OCI-LY3 (cell line): ENCODE measurements around the gene ADGRV1.

ENCODE experiments used
- H2AFZ ChIP-seq: fragments of 200-600, 300-600 bp; shearing (Covaris generic); 2 replicates; pipeline ENCODE4 v1.6.0; 2014; ENCODE audit warnings: antibody characterized with exemption, low read depth, low read length
- H3K27ac ChIP-seq: fragments of 200-600, 300-600 bp; sonication (generic); 2 replicates; pipeline ENCODE4 v1.5.1; 2014; ENCODE audit warnings: mild to moderate bottlenecking, low read length, moderate library complexity, mixed read lengths
- H3K27me3 ChIP-seq: fragments of 200-600, 300-600 bp; sonication (generic); 2 replicates; pipeline ENCODE4 v1.6.1; 2014; ENCODE audit warnings: low read depth, low read length, mixed read lengths
- H3K36me3 ChIP-seq: fragments of 200-600, 300-600 bp; sonication (generic); replicated peaks from 2 replicates; pipeline ENCODE3; 2014; ENCODE audit warnings: low read depth, low read length, mixed read lengths
- H3K4me1 ChIP-seq: fragments of 300-600, 200-600 bp; sonication (generic); 2 replicates; pipeline ENCODE4 v1.6.1; 2014; ENCODE audit warnings: low read length, mixed read lengths
- H3K4me2 ChIP-seq: fragments of 200-600, 300-600 bp; sonication (generic); 2 replicates; pipeline ENCODE4 v1.6.1; 2014; ENCODE audit warnings: low read length, mixed read lengths
- H3K4me3 ChIP-seq: fragments of 300-600, 200-600 bp; sonication (generic); 2 replicates; pipeline ENCODE4 v1.5.1; 2014; ENCODE audit warnings: antibody characterized with exemption, mild to moderate bottlenecking, low read length, moderate library complexity
- H3K79me2 ChIP-seq: fragments of 300-600, 200-600 bp; shearing (Covaris generic); 2 replicates; pipeline ENCODE4 v1.6.1; 2014; ENCODE audit warnings: mild to moderate bottlenecking, low read length, mixed read lengths
- H3K9ac ChIP-seq: fragments of 300-600, 200-600 bp; shearing (Covaris generic); 2 replicates; pipeline ENCODE4 v1.6.0; 2014; ENCODE audit warnings: mild to moderate bottlenecking, low read length, moderate library complexity
- H3K9me3 ChIP-seq: fragments of 200-600, 300-600 bp; shearing (Covaris generic); 2 replicates; pipeline ENCODE4 v1.6.1; 2014; ENCODE audit warnings: low read length, mixed read lengths; ENCODE audit not compliant: insufficient read depth
- H4K20me1 ChIP-seq: fragments of 200-600, 300-600 bp; sonication (generic); 2 replicates; pipeline ENCODE4 v1.6.1; 2016; ENCODE audit warnings: low read length, mixed read lengths; ENCODE audit not compliant: insufficient read depth
- EZH2phosphoT487 ChIP-seq: fragments of 200-600 bp; shearing (Covaris generic); IDR thresholded peaks from 2 replicates; pipeline ENCODE4 v1.6.1; 2018; ENCODE audit warnings: antibody characterized with exemption, mixed run types, low read depth
- TF ChIP-seq, protein P1 (sequence below): fragments of 200-600, 300-600 bp; sonication (generic); IDR thresholded peaks from 2 replicates; pipeline ENCODE4 v1.5.1; 2014; ENCODE audit warnings: antibody characterized with exemption, low read length, low read depth

The ADGRV1 gene

GRCh38 chr5:91141642-91142041 is 583.0 kb downstream of the ADGRV1 start:
- Histone ChIP-seq H4K20me1 (no peaks in the 10 kb centered on the region), H3K9ac (no peak overlapping the region), H3K4me1 (peaks cover 14% of the 10 kb centered on the region), H3K4me3 (no peak overlapping the region), H3K79me2 (no peaks in the 10 kb centered on the region), H3K27me3 (no peaks in the 10 kb centered on the region), H3K36me3 (no peaks in the 10 kb centered on the region), H3K4me2 (no peak overlapping the region), H3K9me3 (no peaks in the 10 kb centered on the region), H2AFZ (no peak overlapping the region), H3K27ac (no peak overlapping the region)
- TF ChIP-seq, protein P1, sequence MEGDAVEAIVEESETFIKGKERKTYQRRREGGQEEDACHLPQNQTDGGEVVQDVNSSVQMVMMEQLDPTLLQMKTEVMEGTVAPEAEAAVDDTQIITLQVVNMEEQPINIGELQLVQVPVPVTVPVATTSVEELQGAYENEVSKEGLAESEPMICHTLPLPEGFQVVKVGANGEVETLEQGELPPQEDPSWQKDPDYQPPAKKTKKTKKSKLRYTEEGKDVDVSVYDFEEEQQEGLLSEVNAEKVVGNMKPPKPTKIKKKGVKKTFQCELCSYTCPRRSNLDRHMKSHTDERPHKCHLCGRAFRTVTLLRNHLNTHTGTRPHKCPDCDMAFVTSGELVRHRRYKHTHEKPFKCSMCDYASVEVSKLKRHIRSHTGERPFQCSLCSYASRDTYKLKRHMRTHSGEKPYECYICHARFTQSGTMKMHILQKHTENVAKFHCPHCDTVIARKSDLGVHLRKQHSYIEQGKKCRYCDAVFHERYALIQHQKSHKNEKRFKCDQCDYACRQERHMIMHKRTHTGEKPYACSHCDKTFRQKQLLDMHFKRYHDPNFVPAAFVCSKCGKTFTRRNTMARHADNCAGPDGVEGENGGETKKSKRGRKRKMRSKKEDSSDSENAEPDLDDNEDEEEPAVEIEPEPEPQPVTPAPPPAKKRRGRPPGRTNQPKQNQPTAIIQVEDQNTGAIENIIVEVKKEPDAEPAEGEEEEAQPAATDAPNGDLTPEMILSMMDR: no peak
- no peak for TF ChIP-seq EZH2phosphoT487

DNA sequence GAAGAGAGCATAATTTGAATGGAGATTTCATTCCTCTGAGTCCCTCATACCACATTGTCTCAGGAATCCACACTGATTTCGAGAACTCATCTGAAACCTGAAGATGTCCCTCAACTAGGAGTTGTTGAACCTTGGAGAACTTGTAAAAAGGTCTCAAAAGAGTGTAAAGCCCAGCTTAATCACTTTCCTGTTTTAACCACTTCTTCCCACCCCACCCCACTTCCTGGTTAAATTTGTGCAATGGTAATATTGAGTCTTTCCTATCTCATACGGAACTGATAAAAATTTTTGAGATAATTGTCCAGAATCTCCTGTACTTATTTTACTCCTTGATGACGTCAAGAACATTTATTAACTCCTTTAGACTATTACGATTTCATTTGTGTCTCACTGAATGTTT is 583.8 kb downstream of the ADGRV1 start:
- Histone ChIP-seq H3K9ac (no peak overlapping the region), H3K27me3 (no peaks in the 10 kb centered on the region), H4K20me1 (no peaks in the 10 kb centered on the region), H2AFZ (no peak overlapping the region), H3K36me3 (no peaks in the 10 kb centered on the region), H3K4me2 (no peak overlapping the region), H3K9me3 (no peaks in the 10 kb centered on the region), H3K4me1 (peaks cover 14% of the 10 kb centered on the region), H3K27ac (no peak overlapping the region), H3K79me2 (no peaks in the 10 kb centered on the region), H3K4me3 (no peak overlapping the region)
- no peak for TF ChIP-seq EZH2phosphoT487
- TF ChIP-seq, protein P1: no peak

GRCh38 chr5:91142819-91143218 is 584.2 kb downstream of the ADGRV1 start:
- no peaks in the 10 kb centered on the region for H3K79me2 ChIP-seq
- no peaks in the 10 kb centered on the region for H3K27me3 ChIP-seq
- no peaks in the 10 kb centered on the region for H3K9me3 ChIP-seq
- no peaks in the 10 kb centered on the region for H3K36me3 ChIP-seq
- no peaks in the 10 kb centered on the region for H4K20me1 ChIP-seq
- TF ChIP-seq EZH2phosphoT487: no peak
- TF ChIP-seq, protein P1: no peak
- H3K4me3 ChIP-seq: no peak overlapping the region
- no peak overlapping the region for H3K4me2 ChIP-seq
- H3K9ac ChIP-seq: no peak overlapping the region
- H3K27ac ChIP-seq: no peak overlapping the region
- H3K4me1 ChIP-seq: peaks cover 14% of the 10 kb centered on the region
- H2AFZ ChIP-seq: no peak overlapping the region

GRCh38 chr5:91143840-91144239 is 585.2 kb downstream of the ADGRV1 start:
- Histone ChIP-seq H3K27ac (no peak overlapping the region), H3K9ac (no peak overlapping the region), H3K27me3 (no peaks in the 10 kb centered on the region), H3K9me3 (no peaks in the 10 kb centered on the region), H3K4me1 (peaks cover 14% of the 10 kb centered on the region), H3K4me3 (no peak overlapping the region), H4K20me1 (no peaks in the 10 kb centered on the region), H3K36me3 (no peaks in the 10 kb centered on the region), H3K4me2 (no peak overlapping the region), H3K79me2 (no peaks in the 10 kb centered on the region), H2AFZ (no peak overlapping the region)
- TF ChIP-seq EZH2phosphoT487: no peak
- TF ChIP-seq, protein P1: no peak
